IgD-negative memory B cell (primary cell): ENCODE results near the gene ZC3H12A. TPM values are rescaled to one million over a fixed set of nuclear protein-coding genes. Genes with fewer than 3 reads are reported as not detected.

Experiments
- H3K27ac Mint-ChIP-seq, 3 donors: one replicate each; pipeline ENCODE4 v1.8.0; 2020 to 2022; ENCODE audit warnings: mild to moderate bottlenecking in 3 of 3, mixed read lengths in 3 of 3, moderate library complexity in 1 of 3
- H3K27me3 Mint-ChIP-seq: one replicate; pipeline ENCODE4 v1.8.0; 2021; ENCODE audit warnings: mixed read lengths
- H3K36me3 Mint-ChIP-seq: one replicate; pipeline ENCODE4 v1.8.0; 2020; ENCODE audit warnings: mild to moderate bottlenecking, mixed read lengths
- H3K4me1 Mint-ChIP-seq, 3 donors: one replicate each; pipeline ENCODE4 v1.8.0; 2020 to 2022; ENCODE audit warnings: mixed read lengths in 3 of 3, mild to moderate bottlenecking in 1 of 3
- H3K4me3 Mint-ChIP-seq, 4 donors: one replicate each; pipeline ENCODE4 v1.8.0; 2020 to 2022; ENCODE audit warnings: mild to moderate bottlenecking in 4 of 4, mixed read lengths in 4 of 4, moderate library complexity in 3 of 4
- H3K9me3 Mint-ChIP-seq, 3 donors: one replicate each; pipeline ENCODE4 v1.8.0; 2020 to 2021; ENCODE audit warnings: mixed read lengths in 3 of 3, mild to moderate bottlenecking in 1 of 3
- polyA plus RNA-seq: library from polyadenylated mRNA; unstranded; fragments of 300-500 nt; fragmentation: Illumina TruSeq; gene quantifications from one replicate; pipeline ENCODE4 v1.2.3, GENCODE V29; 2021

Gene ZC3H12A
- polyA plus RNA-seq, 1 donor from 2014 or later: 20.6 TPM

- H3K27me3 Mint-ChIP-seq: no peaks in the 10 kb centered on the region
- H3K36me3 Mint-ChIP-seq: peaks cover 12% of the 10 kb centered on the region
- peak overlapping the region; percentile 98 to 100 (median 100) for H3K27ac Mint-ChIP-seq
- peaks cover 13 to 16% (median 15%) of the 10 kb centered on the region in 3 donors for H3K4me1 Mint-ChIP-seq
- H3K4me3 Mint-ChIP-seq: peak overlapping the region; percentile 98 to 99 (median 98)
- no peaks in the 10 kb centered on the region for H3K9me3 Mint-ChIP-seq
Observed at GRCh38 chr1:37479255-37480124, 5.1 kb downstream of the ZC3H12A start.

- no peaks in the 10 kb centered on the region for H3K27me3 Mint-ChIP-seq
- H3K27ac Mint-ChIP-seq: peak overlapping the region; percentile 71 to 100 (median 87)
- H3K4me1 Mint-ChIP-seq: peaks cover 13 to 16% (median 15%) of the 10 kb centered on the region in 3 donors
- no peaks in the 10 kb centered on the region for H3K9me3 Mint-ChIP-seq
- H3K36me3 Mint-ChIP-seq: peaks cover 12% of the 10 kb centered on the region
- H3K4me3 Mint-ChIP-seq: peak overlapping the region; percentile 57 to 99 (median 91)
Observed at GRCh38 chr1:37480125-37480466, 5.7 kb downstream of the ZC3H12A start.

GRCh38 chr1:37480581-37481288 lies 6.4 kb downstream of the ZC3H12A start:
- Mint-ChIP-seq H3K9me3 (no peaks in the 10 kb centered on the region), H3K27me3 (no peaks in the 10 kb centered on the region), H3K27ac (peak overlapping the region; percentile 76 to 100 (median 87)), H3K4me3 (peak overlapping the region; percentile 48 to 68 (median 54)), H3K36me3 (peaks cover 12% of the 10 kb centered on the region), H3K4me1 (peaks cover 14 to 16% (median 15%) of the 10 kb centered on the region in 3 donors)

- no peaks in the 10 kb centered on the region for H3K9me3 Mint-ChIP-seq
- peak overlapping the region; percentile 76 to 100 (median 87) for H3K27ac Mint-ChIP-seq
- no peaks in the 10 kb centered on the region for H3K27me3 Mint-ChIP-seq
- peaks cover 9% of the 10 kb centered on the region for H3K36me3 Mint-ChIP-seq
- peaks cover 13 to 17% (median 15%) of the 10 kb centered on the region in 3 donors for H3K4me1 Mint-ChIP-seq
- H3K4me3 Mint-ChIP-seq: peak overlapping the region in 3 of 4 donors; percentile 17 to 51 (median 45)
Observed at GRCh38 chr1:37481289-37482003, 7.1 kb downstream of the ZC3H12A start.

GRCh38 chr1:37482004-37482785 lies 7.8 kb downstream of the ZC3H12A start:
- H3K4me1 Mint-ChIP-seq: peaks cover 14 to 23% (median 19%) of the 10 kb centered on the region in 3 donors
- no peaks in the 10 kb centered on the region for H3K27me3 Mint-ChIP-seq
- H3K9me3 Mint-ChIP-seq: no peaks in the 10 kb centered on the region
- H3K36me3 Mint-ChIP-seq: peaks cover 5% of the 10 kb centered on the region
- H3K4me3 Mint-ChIP-seq: peak overlapping the region in 3 of 4 donors; percentile 45 to 57 (median 51)
- H3K27ac Mint-ChIP-seq: peak overlapping the region; percentile 35 to 100 (median 76)

- no peaks in the 10 kb centered on the region for H3K27me3 Mint-ChIP-seq
- no peaks in the 10 kb centered on the region for H3K9me3 Mint-ChIP-seq
- H3K36me3 Mint-ChIP-seq: peaks cover 1% of the 10 kb centered on the region
- H3K4me3 Mint-ChIP-seq: peak overlapping the region in 2 of 4 donors; percentile 12 to 51
- H3K27ac Mint-ChIP-seq: peak overlapping the region; percentile 35 to 100 (median 73)
- H3K4me1 Mint-ChIP-seq: peaks cover 15 to 23% (median 18%) of the 10 kb centered on the region in 3 donors
Observed at GRCh38 chr1:37482796-37483744, 8.7 kb downstream of the ZC3H12A start.

- Mint-ChIP-seq H3K27me3 (no peaks in the 10 kb centered on the region), H3K27ac (peak overlapping the region in 1 of 3 donors; percentile 44), H3K9me3 (no peaks in the 10 kb centered on the region), H3K4me1 (peaks cover 14 to 18% (median 17%) of the 10 kb centered on the region in 3 donors), H3K36me3 (no peaks in the 10 kb centered on the region), H3K4me3 (peak overlapping the region in 1 of 4 donors; percentile 33)
Observed at GRCh38 chr1:37483785-37484184, 9.4 kb downstream of the ZC3H12A start.

- no peaks in the 10 kb centered on the region for H3K9me3 Mint-ChIP-seq
- peak overlapping the region in 2 of 3 donors; percentile 44 to 88 for H3K27ac Mint-ChIP-seq
- no peaks in the 10 kb centered on the region for H3K36me3 Mint-ChIP-seq
- H3K4me3 Mint-ChIP-seq: peak overlapping the region in 2 of 4 donors; percentile 33 to 51
- H3K4me1 Mint-ChIP-seq: peaks cover 7 to 18% (median 13%) of the 10 kb centered on the region in 3 donors
- no peaks in the 10 kb centered on the region for H3K27me3 Mint-ChIP-seq
Observed at GRCh38 chr1:37484325-37485051, 10.1 kb downstream of the ZC3H12A start.

- no peaks in the 10 kb centered on the region for H3K36me3 Mint-ChIP-seq
- no peaks in the 10 kb centered on the region for H3K9me3 Mint-ChIP-seq
- H3K27me3 Mint-ChIP-seq: no peaks in the 10 kb centered on the region
- no peak overlapping the region for H3K4me3 Mint-ChIP-seq
- H3K27ac Mint-ChIP-seq: peak overlapping the region; percentile 62 to 88 (median 84)
- peaks cover 4 to 16% (median 13%) of the 10 kb centered on the region in 3 donors for H3K4me1 Mint-ChIP-seq
Observed at GRCh38 chr1:37485902-37486679, 11.7 kb downstream of the ZC3H12A start.

GRCh38 chr1:37486680-37487618 lies 12.6 kb downstream of the ZC3H12A start:
- H3K4me3 Mint-ChIP-seq: peak overlapping the region in 1 of 4 donors; percentile 60

GRCh38 chr1:37487619-37487984 lies 13.2 kb downstream of the ZC3H12A start:
- peak overlapping the region in 1 of 3 donors; percentile 52 for H3K27ac Mint-ChIP-seq
- no peaks in the 10 kb centered on the region for H3K9me3 Mint-ChIP-seq
- H3K4me1 Mint-ChIP-seq: peaks cover 4 to 16% (median 13%) of the 10 kb centered on the region in 3 donors
- no peak overlapping the region for H3K4me3 Mint-ChIP-seq
- H3K27me3 Mint-ChIP-seq: no peaks in the 10 kb centered on the region
- H3K36me3 Mint-ChIP-seq: no peaks in the 10 kb centered on the region

More at GRCh38 chr1:37486680-37487618, 12.6 kb downstream of the ZC3H12A start:
- H3K4me1 Mint-ChIP-seq: peaks cover 4 to 16% (median 13%) of the 10 kb centered on the region in 3 donors
- H3K9me3 Mint-ChIP-seq: no peaks in the 10 kb centered on the region
- H3K27me3 Mint-ChIP-seq: no peaks in the 10 kb centered on the region
- H3K27ac Mint-ChIP-seq: peak overlapping the region; percentile 52 to 88 (median 80)
- no peaks in the 10 kb centered on the region for H3K36me3 Mint-ChIP-seq
